Muscle of leg (tissue), 16 donors: ENCODE data around the gene ARSB. TPM values are rescaled to one million over a fixed set of nuclear protein-coding genes. Genes with fewer than 3 reads are reported as not detected.
A peak's percentile ranks its signal among the peaks of the same experiment; 100 is the strongest.

Source experiments
- DNase-seq: peaks from one replicate; pipeline ENCODE4 v3.0.0; 2013
- H3K27ac ChIP-seq: one replicate; pipeline ENCODE4 v1.5.1; 2013; ENCODE audit warnings: mild to moderate bottlenecking, low read length, control low read depth
- H3K27me3 ChIP-seq: one replicate; pipeline ENCODE4 v1.6.1; 2013; ENCODE audit warnings: low read length; ENCODE audit not compliant: control insufficient read depth, insufficient read depth
- H3K36me3 ChIP-seq: one replicate; pipeline ENCODE4 v1.6.1; 2013; ENCODE audit warnings: low read length; ENCODE audit not compliant: control insufficient read depth, insufficient read depth
- H3K4me1 ChIP-seq: one replicate; pipeline ENCODE4 v1.6.1; 2013; ENCODE audit warnings: low read length; ENCODE audit not compliant: control insufficient read depth, insufficient read depth
- H3K4me3 ChIP-seq: one replicate; pipeline ENCODE4 v1.5.1; 2013; ENCODE audit warnings: low read length, control low read depth
- H3K9me3 ChIP-seq: replicated peaks from 2 replicates; pipeline ENCODE4 v1.6.1; 2013; ENCODE audit warnings: low read depth, low read length; ENCODE audit not compliant: control insufficient read depth
- WGBS: methylation state at CpG from one replicate; pipeline ENCODE4 v1.1.5; 2013; ENCODE audit warnings: missing lambda C conversion rate; ENCODE audit not compliant: insufficient coverage; 5-methylcytosine and 5-hydroxymethylcytosine counted together
- long read RNA-seq, 11 donors: transcript quantifications; one replicate each; lab custom pipeline, GENCODE V29; 2026
- polyA plus RNA-seq, 8 donors: library from polyadenylated mRNA; unstranded; fragments of 120-200 nt; gene quantifications; one replicate each; pipeline versions ENCODE4 v1.2.1 to v1.2.3, GENCODE V29; 2013; ENCODE audit warnings: inconsistent platforms in 1 of 8, low replicate concordance in 1 of 8; ENCODE audit not compliant: insufficient read length in 8 of 8, insufficient read depth in 1 of 8
- total RNA-seq: library from RNA; stranded (reverse); fragments of 120-200 nt; gene quantifications from one replicate; pipeline ENCODE4 v1.2.4, GENCODE V29; 2013

Gene ARSB
- 17.9 TPM for total RNA-seq
- 10 to 100 TPM; 15.2 to 27.6 (median 21.9) TPM for polyA plus RNA-seq
- long read RNA-seq, donor 1, full-length matches to known transcripts, result 1 of 1 reads
- long read RNA-seq, donor 1, partial matches to known transcripts, result 0 of 1 reads
- long read RNA-seq, donor 1, other reads (novel, unspliced or antisense), result 0 of 1 reads
- long read RNA-seq, donor 2, full-length matches to known transcripts, result 1 of 1 reads
- long read RNA-seq, donor 2, partial matches to known transcripts, result 0 of 1 reads
- long read RNA-seq, donor 2, other reads (novel, unspliced or antisense), result 0 of 1 reads
- long read RNA-seq, donor 3, full-length matches to known transcripts, result 2 of 2 reads
- long read RNA-seq, donor 3, partial matches to known transcripts, result 0 of 2 reads
- long read RNA-seq, donor 3, other reads (novel, unspliced or antisense), result 0 of 2 reads
- long read RNA-seq, donor 4, full-length matches to known transcripts, result 7 of 7 reads
- long read RNA-seq, donor 4, partial matches to known transcripts, result 0 of 7 reads
- long read RNA-seq, donor 4, other reads (novel, unspliced or antisense), result 0 of 7 reads
- long read RNA-seq, donor 5, full-length matches to known transcripts, result 13 of 13 reads
- long read RNA-seq, donor 5, partial matches to known transcripts, result 0 of 13 reads
- long read RNA-seq, donor 5, other reads (novel, unspliced or antisense), result 0 of 13 reads
- long read RNA-seq, donor 6, full-length matches to known transcripts, result 8 of 8 reads
- long read RNA-seq, donor 6, partial matches to known transcripts, result 0 of 8 reads
- long read RNA-seq, donor 6, other reads (novel, unspliced or antisense), result 0 of 8 reads
- long read RNA-seq, donor 7, full-length matches to known transcripts, result 4 of 4 reads
- long read RNA-seq, donor 7, partial matches to known transcripts, result 0 of 4 reads
- long read RNA-seq, donor 7, other reads (novel, unspliced or antisense), result 0 of 4 reads
- long read RNA-seq, donor 8, full-length matches to known transcripts, result 7 of 7 reads
- long read RNA-seq, donor 8, partial matches to known transcripts, result 0 of 7 reads
- long read RNA-seq, donor 8, other reads (novel, unspliced or antisense), result 0 of 7 reads
- long read RNA-seq, donor 9, full-length matches to known transcripts, result 3 of 3 reads
- long read RNA-seq, donor 9, partial matches to known transcripts, result 0 of 3 reads
- long read RNA-seq, donor 9, other reads (novel, unspliced or antisense), result 0 of 3 reads
- long read RNA-seq, donor 10, full-length matches to known transcripts, result 5 of 10 reads
- long read RNA-seq, donor 10, partial matches to known transcripts, result 5 of 10 reads
- long read RNA-seq, donor 10, other reads (novel, unspliced or antisense), result 0 of 10 reads
- long read RNA-seq, donor 11, full-length matches to known transcripts, result 1 of 1 reads
- long read RNA-seq, donor 11, partial matches to known transcripts, result 0 of 1 reads
- long read RNA-seq, donor 11, other reads (novel, unspliced or antisense), result 0 of 1 reads

DNA sequence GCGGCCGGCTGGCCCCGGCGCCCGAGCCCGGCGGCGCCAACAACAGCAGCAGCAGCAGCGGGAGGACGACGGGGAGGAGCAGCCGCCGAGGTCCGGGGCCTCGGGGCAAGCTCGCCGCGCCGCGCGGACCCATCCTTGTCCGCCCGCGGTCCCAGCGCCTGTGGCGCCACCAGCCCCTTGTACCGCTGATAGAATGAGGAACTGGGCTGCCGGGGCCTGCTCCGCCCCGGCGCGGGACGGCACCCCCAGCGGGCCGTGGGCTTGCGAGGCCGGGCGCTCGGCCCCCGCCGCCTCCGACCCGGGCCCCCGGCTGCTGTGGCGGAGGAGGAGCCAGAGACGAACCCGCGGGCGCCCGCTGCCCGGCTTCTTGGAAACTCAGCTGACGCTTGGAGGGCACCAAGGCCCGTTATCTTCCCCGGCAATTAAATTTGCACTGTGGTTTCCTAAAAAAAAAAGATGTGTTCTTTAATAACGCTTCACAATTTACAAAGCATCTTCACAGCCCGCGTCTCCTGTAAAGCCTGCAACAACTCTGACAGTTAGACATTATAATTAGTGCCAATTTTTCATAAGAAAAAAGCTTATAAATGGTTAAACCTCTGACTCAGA, at the start of gene ARSB:
TSS of gene ARSB (minus strand) at position 195 of the 609 bp plus-strand sequence. CDS start at position 133, 62 bp downstream.
- peak; percentile 73 for DNase-seq
- under 1% methylated on average over 45 of the region's 57 CpGs for WGBS

GRCh38 chr5:79032782-79033181, 47.7 kb upstream of the ARSB start:
- Histone ChIP-seq H3K27ac (no peak overlapping the region), H3K9me3 (no peaks in the 10 kb centered on the region), H3K4me3 (no peak overlapping the region), H3K4me1 (no peaks in the 10 kb centered on the region), H3K27me3 (no peaks in the 10 kb centered on the region), H3K36me3 (no peaks in the 10 kb centered on the region)
- 100% methylated on average over 2 of the region's 5 CpGs for WGBS
- DNase-seq, result no peak

More for the DNA sequence above, at the start of gene ARSB:
- peak within 1 kb of the TSS; percentile 65 for H3K4me3 ChIP-seq
- H3K9me3 ChIP-seq, result no peaks in the 10 kb centered on the region
- H3K27ac ChIP-seq, result peak within 1 kb of the TSS; percentile 93
- peaks cover 14% of the 10 kb centered on the region for H3K4me1 ChIP-seq
- H3K36me3 ChIP-seq, result no peaks in the 10 kb centered on the region
- no peaks in the 10 kb centered on the region for H3K27me3 ChIP-seq

DNA sequence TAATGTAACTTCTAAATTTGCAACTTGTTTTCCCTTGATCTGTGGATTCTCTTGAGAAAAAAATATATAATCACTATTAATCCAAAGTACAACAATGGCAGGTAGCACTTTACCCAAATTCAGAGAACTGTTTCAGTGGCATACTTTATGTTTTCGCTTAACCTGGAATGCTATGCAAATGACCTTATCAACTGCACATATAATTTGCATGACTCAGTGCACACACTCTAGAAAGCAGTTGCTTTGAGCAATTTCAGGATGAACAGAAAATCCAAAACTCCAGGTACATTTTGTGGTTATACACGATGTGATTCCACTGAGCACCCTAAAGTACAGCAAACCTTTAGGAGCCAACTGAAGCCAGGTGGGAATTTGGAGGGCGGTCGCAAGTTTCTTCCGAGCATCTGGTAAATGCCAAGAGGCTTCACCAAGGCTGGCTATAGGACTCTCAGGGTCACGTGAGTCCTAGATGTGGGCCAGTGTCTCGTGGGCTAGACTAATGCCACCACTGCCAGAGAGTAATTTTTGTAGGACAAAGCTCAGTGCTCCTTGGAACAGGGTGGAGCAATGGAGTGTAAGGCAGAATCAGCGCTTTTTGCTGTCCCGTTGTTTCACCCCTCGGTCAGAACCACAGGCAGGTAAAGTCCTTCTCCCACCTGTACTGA, 47.1 kb upstream of the ARSB start:
- H3K27ac ChIP-seq, result no peak overlapping the region
- no peak overlapping the region for H3K4me3 ChIP-seq
- H3K27me3 ChIP-seq, result no peaks in the 10 kb centered on the region
- no peaks in the 10 kb centered on the region for H3K36me3 ChIP-seq
- H3K4me1 ChIP-seq, result no peaks in the 10 kb centered on the region
- 89% methylated on average over 9 of the region's 10 CpGs for WGBS
- no peaks in the 10 kb centered on the region for H3K9me3 ChIP-seq
- DNase-seq, result no peak

GRCh38 chr5:79031485-79031867, 46.4 kb upstream of the ARSB start:
- no peak overlapping the region for H3K27ac ChIP-seq
- H3K4me1 ChIP-seq, result no peaks in the 10 kb centered on the region
- DNase-seq, result no peak
- H3K9me3 ChIP-seq, result no peaks in the 10 kb centered on the region
- H3K36me3 ChIP-seq, result no peaks in the 10 kb centered on the region
- H3K4me3 ChIP-seq, result no peak overlapping the region
- no peaks in the 10 kb centered on the region for H3K27me3 ChIP-seq
- 63% methylated on average over 1 of the region's 1 CpG for WGBS

GRCh38 chr5:79030663-79031484, 45.8 kb upstream of the ARSB start:
- Histone ChIP-seq H3K27me3 (no peaks in the 10 kb centered on the region), H3K4me1 (no peaks in the 10 kb centered on the region), H3K9me3 (no peaks in the 10 kb centered on the region), H3K36me3 (no peaks in the 10 kb centered on the region), H3K27ac (no peak overlapping the region), H3K4me3 (no peak overlapping the region)
- WGBS, result 92% methylated on average over 4 of the region's 11 CpGs
- no peak for DNase-seq

DNA sequence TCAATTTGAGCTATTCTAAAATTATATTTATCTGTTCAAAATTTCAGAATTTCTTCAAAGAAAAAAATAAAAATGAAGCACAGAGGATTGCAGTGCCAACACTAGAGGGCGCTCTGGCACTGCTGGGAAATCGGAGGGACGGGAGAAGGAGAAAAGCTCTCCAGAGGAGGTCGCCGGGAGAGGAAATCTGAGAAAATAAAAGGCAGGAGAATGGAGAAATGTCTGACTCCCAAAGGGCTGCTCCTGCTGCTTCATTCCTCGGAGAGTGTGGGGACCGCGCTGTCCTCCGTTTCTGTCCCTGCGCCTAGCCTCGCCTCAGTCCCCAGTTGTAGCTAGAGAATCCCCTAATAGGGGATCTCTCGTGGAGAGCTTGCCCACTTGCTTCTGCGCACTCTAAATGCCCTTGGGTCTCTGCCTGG, 40.0 kb upstream of the ARSB start:
- H3K9me3 ChIP-seq, result no peaks in the 10 kb centered on the region
- H3K27ac ChIP-seq, result no peak overlapping the region
- WGBS, result 0% methylated on average over 11 of the region's 13 CpGs
- no peaks in the 10 kb centered on the region for H3K36me3 ChIP-seq
- no peaks in the 10 kb centered on the region for H3K4me1 ChIP-seq
- peak; percentile 84 for DNase-seq
- no peaks in the 10 kb centered on the region for H3K27me3 ChIP-seq
- peak overlapping the region; percentile 5 for H3K4me3 ChIP-seq

DNA sequence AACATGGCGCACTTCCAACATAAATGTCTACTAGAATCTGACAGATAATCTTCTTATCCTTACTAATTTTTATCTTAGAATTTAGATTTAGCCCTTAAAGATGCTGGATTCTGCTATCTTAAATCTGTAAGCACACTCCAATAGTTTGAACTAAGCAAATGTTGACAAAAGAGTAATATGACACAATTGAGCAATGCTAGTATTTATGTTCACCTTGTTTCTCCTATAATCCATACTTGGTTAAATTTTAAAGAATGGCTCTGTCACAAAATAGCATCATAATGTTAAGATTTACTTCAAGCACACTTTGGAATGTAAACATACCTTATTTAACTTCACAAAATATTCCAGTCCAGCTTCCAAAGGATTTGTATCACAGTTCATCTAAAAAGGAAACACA, 38.8 kb upstream of the ARSB start:
- H3K9me3 ChIP-seq, result no peaks in the 10 kb centered on the region
- H3K27me3 ChIP-seq, result no peaks in the 10 kb centered on the region
- no peaks in the 10 kb centered on the region for H3K36me3 ChIP-seq
- H3K4me3 ChIP-seq, result no peak overlapping the region
- no CpG with 5 or more reads among the region's 1 CpG for WGBS
- no peak overlapping the region for H3K27ac ChIP-seq
- no peaks in the 10 kb centered on the region for H3K4me1 ChIP-seq
- DNase-seq, result no peak

DNA sequence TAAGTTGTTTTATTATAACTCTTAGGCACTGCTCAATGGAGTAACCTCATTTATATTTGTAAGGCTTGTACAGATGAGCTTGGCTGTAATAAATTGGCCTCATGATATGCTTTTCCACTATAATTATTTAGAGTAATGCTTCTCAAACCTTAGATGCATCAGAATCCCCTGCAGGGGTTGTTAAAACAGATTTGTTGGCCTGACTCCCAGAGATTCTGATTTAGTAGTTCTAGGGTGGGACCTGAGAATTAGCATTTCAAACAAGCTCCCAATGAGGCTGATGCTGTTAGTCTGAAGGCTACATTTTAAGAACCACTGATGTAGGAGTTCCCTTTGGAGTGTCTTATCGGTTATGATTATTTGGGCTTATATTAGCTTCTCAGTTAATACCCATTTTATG, 38.2 kb upstream of the ARSB start:
- Histone ChIP-seq H3K9me3 (no peaks in the 10 kb centered on the region), H3K27me3 (no peaks in the 10 kb centered on the region), H3K27ac (no peak overlapping the region), H3K4me1 (no peaks in the 10 kb centered on the region), H3K36me3 (no peaks in the 10 kb centered on the region), H3K4me3 (no peak overlapping the region)
- no peak for DNase-seq
- WGBS, result no CpG with 5 or more reads among the region's 1 CpG
